B cell (primary cell): ENCODE results near the gene E2F6. TPM values are rescaled to one million over a fixed set of nuclear protein-coding genes. Genes with fewer than 3 reads are reported as not detected.

Experiments used
- ATAC-seq: fragments of 200-7000 bp; cut with Tn5 transposase; one replicate; pipeline ENCODE4 v1.10.0; 2021; ENCODE audit warnings: low read depth, mild to moderate bottlenecking, moderate number of reproducible peaks, moderate library complexity
- CTCF ChIA-PET: fragments of 350-600 bp; sonication (Branson Sonifier 250); formaldehyde crosslinking; loops from one replicate; lab custom pipeline; 2021; ENCODE audit warnings: antibody characterized with exemption, inconsistent platforms; lab: Charles Lee
- POLR2A ChIA-PET: fragments of 350-600 bp; sonication (Branson Sonifier 250); formaldehyde crosslinking; loops from one replicate; lab custom pipeline; 2021; ENCODE audit warnings: antibody characterized with exemption; lab: Charles Lee
- DNase-seq: peaks from one replicate; pipeline ENCODE4 v3.0.0; 2013
- H2AFZ ChIP-seq: 2 replicates; pipeline ENCODE4 v1.6.1; 2012; ENCODE audit warnings: mild to moderate bottlenecking, low read depth, low read length; ENCODE audit not compliant: insufficient read depth, poor library complexity, severe bottlenecking
- H3K27ac ChIP-seq, 2 donors: 1 replicate in 1 of 2; 2 replicates in 1 of 2; pipeline ENCODE4 v1.5.1; 2012 to 2013; ENCODE audit warnings: low read length in 2 of 2, mild to moderate bottlenecking in 2 of 2, moderate library complexity in 1 of 2
- H3K27me3 ChIP-seq, 4 experiments: fragments of 200-600 bp in 1 of 4; sonication (generic) in 1 of 4; replicated peaks in 1 of 4; 1 replicate in 2 of 4; 2 replicates in 2 of 4; pipeline versions ENCODE4 v1.6.1 to v1.7.0; 2013 to 2016; ENCODE audit warnings: low read length in 3 of 4, mild to moderate bottlenecking in 2 of 4, mixed read lengths in 1 of 4, moderate library complexity in 1 of 4; ENCODE audit not compliant: insufficient read depth in 4 of 4, control insufficient read depth in 3 of 4; ENCODE audit errors: control extremely low read depth in 1 of 4
- H3K36me3 ChIP-seq, 2 experiments: replicated peaks in 1 of 2; 1 replicate in 1 of 2; 2 replicates in 1 of 2; pipeline versions ENCODE4 v1.6.1 to v1.7.1; 2013; ENCODE audit warnings: low read length in 1 of 2; ENCODE audit not compliant: insufficient read depth in 2 of 2, control insufficient read depth in 1 of 2; ENCODE audit errors: control extremely low read depth in 1 of 2, extremely low read depth in 1 of 2
- H3K4me1 ChIP-seq, 2 donors: fragments of 200-600 bp in 1 of 2; sonication (generic) in 1 of 2; 1 replicate in 1 of 2; 2 replicates in 1 of 2; pipeline versions ENCODE4 v1.5.1 to v1.6.1; 2013 to 2017; ENCODE audit warnings: low read length in 2 of 2; ENCODE audit not compliant: control insufficient read depth in 2 of 2, insufficient read depth in 2 of 2
- H3K4me2 ChIP-seq: replicated peaks from 2 replicates; pipeline ENCODE3; 2012; ENCODE audit warnings: mild to moderate bottlenecking, low read depth, low read length; ENCODE audit not compliant: poor library complexity, severe bottlenecking
- H3K4me3 ChIP-seq, 5 experiments: fragments of 200-600 bp in 1 of 5; sonication (generic) in 1 of 5; 1 replicate in 3 of 5; 2 replicates in 2 of 5; pipeline versions ENCODE4 v1.5.1 to v1.7.0; 2011 to 2016; ENCODE audit warnings: low read length in 4 of 5, mild to moderate bottlenecking in 4 of 5, low read depth in 2 of 5, control low read depth in 1 of 5, moderate library complexity in 1 of 5; ENCODE audit not compliant: insufficient read depth in 1 of 5; ENCODE audit errors: control extremely low read depth in 1 of 5, extremely low read depth in 1 of 5
- H3K79me2 ChIP-seq: fragments of 200-600 bp; sonication (generic); one replicate; pipeline ENCODE4 v1.6.0; 2016; ENCODE audit warnings: low read length; ENCODE audit not compliant: control insufficient read depth, insufficient read depth
- H3K9ac ChIP-seq: fragments of 200-600 bp; sonication (generic); 2 replicates; pipeline ENCODE4 v1.6.1; 2017; ENCODE audit warnings: mild to moderate bottlenecking, low read length, moderate library complexity
- H3K9me3 ChIP-seq, 3 donors: one replicate each; pipeline versions ENCODE4 v1.6.1 to v1.7.1; 2013; ENCODE audit warnings: low read length in 2 of 3; ENCODE audit not compliant: control insufficient read depth in 2 of 3, insufficient read depth in 1 of 3; ENCODE audit errors: control extremely low read depth in 1 of 3
- H4K20me1 ChIP-seq: 2 replicates; pipeline ENCODE4 v1.6.0; 2012; ENCODE audit warnings: mild to moderate bottlenecking, low read length; ENCODE audit not compliant: insufficient read depth, control insufficient read depth, poor library complexity, severe bottlenecking
- H3K27ac Mint-ChIP-seq: one replicate; pipeline ENCODE4 v1.8.0; 2021; ENCODE audit warnings: mixed read lengths
- H3K27me3 Mint-ChIP-seq: one replicate; pipeline ENCODE4 v1.8.0; 2021; ENCODE audit warnings: mixed read lengths
- H3K4me1 Mint-ChIP-seq: one replicate; pipeline ENCODE4 v1.8.0; 2021; ENCODE audit warnings: mixed read lengths
- H3K4me3 Mint-ChIP-seq: one replicate; pipeline ENCODE4 v1.8.0; 2021; ENCODE audit warnings: mixed read lengths
- H3K9me3 Mint-ChIP-seq: one replicate; pipeline ENCODE4 v1.8.0; 2022; ENCODE audit warnings: mixed read lengths; ENCODE audit not compliant: insufficient read depth
- CTCF ChIP-seq: fragments of 200-600 bp; IDR thresholded peaks from one replicate; pipeline ENCODE4 v1.8.0; 2022; ENCODE audit warnings: antibody characterized with exemption, mild to moderate bottlenecking
- EZH2 ChIP-seq: IDR thresholded peaks from 2 replicates; pipeline ENCODE4 v1.6.1; 2012; ENCODE audit warnings: borderline replicate concordance, low read depth, mild to moderate bottlenecking, moderate library complexity, low read length; ENCODE audit not compliant: insufficient read depth, poor library complexity, severe bottlenecking
- WGBS: methylation state at CpG from one replicate; pipeline ENCODE4 v1.1.5; 2013; ENCODE audit warnings: missing lambda C conversion rate; ENCODE audit not compliant: insufficient coverage; 5-methylcytosine and 5-hydroxymethylcytosine counted together
- intact Hi-C: fragments of 100-400 bp; cut with micrococcal nuclease; formaldehyde crosslinking; loops from one replicate; pipeline ENCODE4 v1.10.0; 2022
- polyA plus RNA-seq: library from polyadenylated mRNA; depleted of rRNA; stranded (reverse); fragments of >200 nt; gene quantifications from 2 replicates; pipeline ENCODE4 v1.2.3, GENCODE V29; 2012
- total RNA-seq, 2 donors: library from RNA; stranded (reverse); fragments of 120-200 nt in 1 of 2; gene quantifications; 1 replicate in 1 of 2; 2 replicates in 1 of 2; pipeline versions ENCODE4 v1.2.3 to v1.2.4, GENCODE V29; 2013 to 2022

The E2F6 gene
- total and polyA plus RNA-seq, 2 donors (not counting 1 experiment from before 2014, with no cell fraction given) = 2.0 to 10.0 TPM

GRCh38 chr2:11456251-11456650 is 9.7 kb downstream of the E2F6 start:
- ATAC-seq (no peak), DNase-seq (no peak)
- no peak overlapping the region for H3K4me2 ChIP-seq
- intact Hi-C loops = no loop called here
- Mint-ChIP-seq H3K27me3 (no peaks in the 10 kb centered on the region), H3K4me1 (peaks cover 2% of the 10 kb centered on the region), H3K4me3 (no peak overlapping the region), H3K9me3 (no peaks in the 10 kb centered on the region), H3K27ac (no peak overlapping the region)
- H3K27me3 ChIP-seq = no peaks in the 10 kb centered on the region
- H3K9me3 ChIP-seq = no peaks in the 10 kb centered on the region
- WGBS = 45% methylated on average over 2 of the region's 3 CpGs
- no peak overlapping the region for H3K4me3 ChIP-seq
- ChIA-PET POLR2A (no interaction called here), CTCF (interaction anchor here (1.2 kb wide), 1 partner anchor 9 kb away, joined by 4 read pairs; no protein-coding TSS in a partner anchor)
- H3K27ac ChIP-seq = no peak overlapping the region
- H4K20me1 ChIP-seq = no peaks in the 10 kb centered on the region
- H3K79me2 ChIP-seq = peaks cover 28% of the 10 kb centered on the region
- no peak for TF ChIP-seq CTCF
- TF ChIP-seq EZH2 = no peak
- H3K36me3 ChIP-seq = peaks cover 0 to 20% of the 10 kb centered on the region in 2 experiments
- no peaks in the 10 kb centered on the region for H3K4me1 ChIP-seq
- no peak overlapping the region for H2AFZ ChIP-seq
- H3K9ac ChIP-seq = no peak overlapping the region

GRCh38 chr2:11454824-11455223 is 11.1 kb downstream of the E2F6 start:
- H3K4me1 Mint-ChIP-seq = peaks cover 2% of the 10 kb centered on the region
- Histone ChIP-seq H3K4me3 (no peak overlapping the region), H3K4me1 (no peaks in the 10 kb centered on the region), H3K36me3 (peaks cover 0 to 20% of the 10 kb centered on the region in 2 experiments), H2AFZ (no peak overlapping the region), H3K27ac (no peak overlapping the region), H3K27me3 (no peaks in the 10 kb centered on the region), H3K9ac (no peak overlapping the region), H3K4me2 (no peak overlapping the region), H4K20me1 (no peaks in the 10 kb centered on the region), H3K79me2 (peaks cover 19% of the 10 kb centered on the region), H3K9me3 (no peaks in the 10 kb centered on the region)
- POLR2A ChIA-PET = no interaction called here
- no CpG with 5 or more reads among the region's 6 CpGs for WGBS
- intact Hi-C loops = no loop called here
- no peak overlapping the region for H3K27ac Mint-ChIP-seq
- H3K27me3 Mint-ChIP-seq = no peaks in the 10 kb centered on the region
- no peaks in the 10 kb centered on the region for H3K9me3 Mint-ChIP-seq
- DNase-seq (no peak), ATAC-seq (no peak)
- no peak overlapping the region for H3K4me3 Mint-ChIP-seq
- CTCF ChIA-PET = no interaction called here
- no peak for TF ChIP-seq EZH2
- TF ChIP-seq CTCF = no peak
